GM19468 (cell line): Measurements from ENCODE around the gene ACOT6.
"Not testable (repeated sequence)": the region's sequence is repeated elsewhere in the genome, so short reads cannot be mapped to it uniquely, and the experiment has no call there.

ENCODE experiments used
- ATAC-seq: cut with Tn5 transposase; IDR thresholded peaks from one replicate; pipeline ENCODE4 v1.9.1; 2021; ENCODE audit warnings: mild to moderate bottlenecking, moderate library complexity, moderate number of reproducible peaks; ENCODE audit not compliant: unreplicated experiment; ENCODE audit errors: extremely low read depth

The ACOT6 gene

GRCh38 chr14:73591690-73592449 is 20.4 kb upstream of the ACOT6 start, which contains the start of gene ACOT4:
Gene ACOT4 (plus strand): TSS chr14:73591873. CDS start chr14:73591960, 87 bp downstream.
- ATAC-seq, result no peak

- no peak for ATAC-seq
Measured at GRCh38 chr14:73594491-73594890, 17.8 kb upstream of the ACOT6 start.

- no peak for ATAC-seq
Measured at GRCh38 chr14:73599499-73599898, 12.8 kb upstream of the ACOT6 start.

GRCh38 chr14:73602994-73603393 is 9.3 kb upstream of the ACOT6 start:
- no peak for ATAC-seq

GRCh38 chr14:73606271-73606670 is 6.0 kb upstream of the ACOT6 start:
- no peak for ATAC-seq

GRCh38 chr14:73607241-73607640 is 5.1 kb upstream of the ACOT6 start:
- ATAC-seq, result no peak

- no peak for ATAC-seq
Measured at GRCh38 chr14:73610687-73611086, 1.6 kb upstream of the ACOT6 start.

GRCh38 chr14:73613046-73613383 is 698 bp downstream of the ACOT6 start:
- ATAC-seq, result no peak

GRCh38 chr14:73613419-73613963 is 1.2 kb downstream of the ACOT6 start:
- no peak for ATAC-seq

- ATAC-seq, result no peak
Measured at GRCh38 chr14:73616831-73617230, 4.5 kb downstream of the ACOT6 start.

GRCh38 chr14:73619524-73619923 is 7.2 kb downstream of the ACOT6 start:
- ATAC-seq, result no peak

- no peak for ATAC-seq
Measured at GRCh38 chr14:73620268-73620667, 8.0 kb downstream of the ACOT6 start.

GRCh38 chr14:73623504-73624054 is 11.3 kb downstream of the ACOT6 start:
- no peak for ATAC-seq

- ATAC-seq, result no peak
Measured at GRCh38 chr14:73625706-73626105, 13.4 kb downstream of the ACOT6 start.

GRCh38 chr14:73627151-73627558 is 14.8 kb downstream of the ACOT6 start:
- no peak for ATAC-seq

GRCh38 chr14:73630009-73630780 is 17.9 kb downstream of the ACOT6 start:
- ATAC-seq, result no peak

GRCh38 chr14:73633116-73634010 is 21.0 kb downstream of the ACOT6 start:
- ATAC-seq, result no peak

GRCh38 chr14:73634011-73634833 is 21.9 kb downstream of the ACOT6 start:
- no peak for ATAC-seq

GRCh38 chr14:73636355-73636754 is 24.0 kb downstream of the ACOT6 start:
- ATAC-seq, result not testable (repeated sequence)
